HG03442 (cell line): Measurements from ENCODE around the gene MRPS9.

ENCODE experiments used
- ATAC-seq: cut with Tn5 transposase; IDR thresholded peaks from one replicate; pipeline ENCODE4 v1.9.1; 2021; ENCODE audit warnings: mild to moderate bottlenecking, moderate library complexity; ENCODE audit not compliant: unreplicated experiment

Gene MRPS9

GRCh38 chr2:105117565-105117964 is 79.7 kb downstream of the MRPS9 start:
- no peak for ATAC-seq

- ATAC-seq: no peak
Observed at GRCh38 chr2:105118960-105119359, 81.1 kb downstream of the MRPS9 start.

GRCh38 chr2:105121434-105121833 is 83.6 kb downstream of the MRPS9 start:
- ATAC-seq: no peak

GRCh38 chr2:105125428-105125827 is 87.6 kb downstream of the MRPS9 start:
- ATAC-seq: no peak

GRCh38 chr2:105125920-105126319 is 88.1 kb downstream of the MRPS9 start:
- ATAC-seq: no peak

GRCh38 chr2:105126336-105126735 is 88.5 kb downstream of the MRPS9 start:
- no peak for ATAC-seq

GRCh38 chr2:105127289-105127915 is 89.5 kb downstream of the MRPS9 start:
- ATAC-seq: no peak

GRCh38 chr2:105129722-105130232 is 91.9 kb downstream of the MRPS9 start:
- ATAC-seq: peak; percentile 97

- no peak for ATAC-seq
Observed at GRCh38 chr2:105130546-105130945, 92.7 kb downstream of the MRPS9 start.

GRCh38 chr2:105134081-105134480 is 96.2 kb downstream of the MRPS9 start:
- no peak for ATAC-seq

GRCh38 chr2:105135436-105135835 is 97.6 kb downstream of the MRPS9 start:
- ATAC-seq: no peak

GRCh38 chr2:105136394-105136793 is 98.5 kb downstream of the MRPS9 start:
- no peak for ATAC-seq

GRCh38 chr2:105138643-105139042 is 100.8 kb downstream of the MRPS9 start:
- ATAC-seq: no peak

GRCh38 chr2:105139556-105140239 is 101.8 kb downstream of the MRPS9 start:
- no peak for ATAC-seq

GRCh38 chr2:105140240-105140568 is 102.3 kb downstream of the MRPS9 start:
- no peak for ATAC-seq

- no peak for ATAC-seq
Observed at GRCh38 chr2:105141099-105141614, 103.3 kb downstream of the MRPS9 start.

GRCh38 chr2:105142239-105142638 is 104.4 kb downstream of the MRPS9 start:
- no peak for ATAC-seq

- no peak for ATAC-seq
Observed at GRCh38 chr2:105143094-105143466, 105.2 kb downstream of the MRPS9 start.

- no peak for ATAC-seq
Observed at GRCh38 chr2:105143467-105144151, 105.7 kb downstream of the MRPS9 start.

- no peak for ATAC-seq
Observed at GRCh38 chr2:105144152-105144940, 106.5 kb downstream of the MRPS9 start.

- ATAC-seq: peak; percentile 50
Observed at GRCh38 chr2:105144941-105145300, 107.1 kb downstream of the MRPS9 start.
